Effector CD4-positive, alpha-beta T cell (primary cell): ENCODE data around the gene GPR63. TPM values are rescaled to one million over a fixed set of nuclear protein-coding genes. Genes with fewer than 3 reads are reported as not detected.
A peak's percentile ranks its signal among the peaks of the same experiment; 100 is the strongest.
"Not testable (repeated sequence)": the region's sequence is repeated elsewhere in the genome, so short reads cannot be mapped to it uniquely, and the experiment has no call there.

Source experiments
- DNase-seq: peaks from one replicate; pipeline ENCODE4 v3.0.0-alpha.2; 2020
- total RNA-seq: gene quantifications from one replicate; lab custom pipeline; 2026; lab: John Stamatoyannopoulos, UW

Gene GPR63, protein sequence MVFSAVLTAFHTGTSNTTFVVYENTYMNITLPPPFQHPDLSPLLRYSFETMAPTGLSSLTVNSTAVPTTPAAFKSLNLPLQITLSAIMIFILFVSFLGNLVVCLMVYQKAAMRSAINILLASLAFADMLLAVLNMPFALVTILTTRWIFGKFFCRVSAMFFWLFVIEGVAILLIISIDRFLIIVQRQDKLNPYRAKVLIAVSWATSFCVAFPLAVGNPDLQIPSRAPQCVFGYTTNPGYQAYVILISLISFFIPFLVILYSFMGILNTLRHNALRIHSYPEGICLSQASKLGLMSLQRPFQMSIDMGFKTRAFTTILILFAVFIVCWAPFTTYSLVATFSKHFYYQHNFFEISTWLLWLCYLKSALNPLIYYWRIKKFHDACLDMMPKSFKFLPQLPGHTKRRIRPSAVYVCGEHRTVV
- total RNA-seq: not detected

DNA sequence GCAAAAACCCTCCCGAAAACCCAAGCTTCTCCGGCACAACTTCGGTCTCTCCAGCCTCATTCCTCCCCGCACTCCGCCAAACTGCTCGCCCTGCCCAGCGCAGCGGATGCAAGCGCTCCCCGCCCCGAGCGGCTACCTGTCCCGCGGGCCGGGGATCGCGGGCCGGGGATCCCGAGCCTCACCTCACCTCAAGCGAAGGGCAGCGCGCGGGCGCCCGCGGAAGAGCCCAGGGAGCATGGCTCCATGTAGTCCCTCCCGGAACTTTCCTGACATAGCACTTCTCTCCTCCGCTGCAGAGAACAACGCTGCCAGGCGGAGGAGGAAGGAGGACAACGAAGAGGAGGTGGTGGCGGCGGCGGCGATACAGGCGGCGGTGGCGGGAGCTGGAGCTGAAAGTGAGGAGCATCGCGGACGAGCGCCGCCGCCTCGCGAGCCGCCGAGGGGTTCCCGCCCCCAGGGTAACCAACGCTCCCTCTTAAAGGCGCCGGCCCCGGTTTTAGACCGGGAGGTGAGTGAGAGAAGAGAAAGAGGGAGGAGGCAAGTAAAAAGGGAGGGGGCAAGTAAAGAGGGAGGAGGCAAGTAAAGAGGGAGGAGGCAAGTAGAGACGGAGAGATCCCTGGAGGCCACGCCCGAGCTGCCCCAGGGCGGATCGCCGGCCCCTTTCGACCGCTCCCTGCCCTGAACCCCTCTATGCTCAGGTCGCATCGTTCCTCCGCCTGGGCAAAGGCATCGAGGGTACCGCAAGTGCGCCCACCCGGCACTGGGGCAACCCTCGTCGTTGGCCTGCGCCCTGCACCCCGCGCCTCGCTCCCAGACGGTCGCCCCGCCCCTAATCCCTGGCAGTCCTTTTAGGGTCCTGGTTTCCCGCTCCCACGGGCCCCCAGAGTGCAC, at the start of gene GPR63:
Gene GPR63, minus strand, starts transcription at position 397 of the 891 bp plus-strand sequence. CDS start 37,746 bp downstream, outside the sequence.
- DNase-seq: peak; percentile 50

DNA sequence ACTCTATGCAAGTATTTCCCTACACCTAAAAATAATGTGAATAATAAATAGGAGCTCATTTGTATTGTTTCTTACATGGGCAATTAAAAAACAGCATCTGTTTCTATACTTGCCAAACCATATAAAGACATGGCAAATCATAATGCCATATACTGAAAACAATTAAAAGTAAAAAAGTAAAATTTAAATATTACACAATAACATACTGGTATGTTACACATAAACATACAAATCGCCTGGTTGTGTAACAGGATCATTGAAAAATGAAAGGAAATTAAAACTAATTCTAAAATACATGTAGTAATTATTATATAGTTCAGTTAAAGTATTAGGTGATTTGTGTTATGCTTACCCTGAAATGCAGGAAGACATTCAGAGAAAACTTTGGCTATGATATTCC, 49.2 kb upstream of the GPR63 start:
- DNase-seq: no peak

DNA sequence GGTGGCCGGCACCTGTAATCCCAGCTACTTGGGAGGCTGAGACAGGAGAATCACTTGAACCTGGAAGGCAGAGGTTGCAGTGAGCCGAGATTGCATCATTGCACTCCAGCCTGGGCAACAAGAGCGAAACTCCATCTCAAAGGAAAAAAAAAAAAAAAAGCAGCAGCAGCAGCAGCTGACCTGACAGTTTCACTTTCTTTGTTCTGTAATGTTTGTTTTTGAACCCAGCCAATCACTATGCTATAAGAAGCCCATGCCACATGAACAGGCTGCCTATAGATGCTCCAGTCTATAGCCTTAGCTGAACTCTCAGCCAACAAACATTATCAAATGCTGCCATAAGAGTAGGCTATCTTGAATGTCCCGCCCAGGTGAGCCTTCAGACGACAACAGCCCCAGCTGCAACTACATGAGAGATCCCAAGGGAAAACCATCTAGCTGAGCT, 47.9 kb upstream of the GPR63 start:
- not testable (repeated sequence) for DNase-seq

DNA sequence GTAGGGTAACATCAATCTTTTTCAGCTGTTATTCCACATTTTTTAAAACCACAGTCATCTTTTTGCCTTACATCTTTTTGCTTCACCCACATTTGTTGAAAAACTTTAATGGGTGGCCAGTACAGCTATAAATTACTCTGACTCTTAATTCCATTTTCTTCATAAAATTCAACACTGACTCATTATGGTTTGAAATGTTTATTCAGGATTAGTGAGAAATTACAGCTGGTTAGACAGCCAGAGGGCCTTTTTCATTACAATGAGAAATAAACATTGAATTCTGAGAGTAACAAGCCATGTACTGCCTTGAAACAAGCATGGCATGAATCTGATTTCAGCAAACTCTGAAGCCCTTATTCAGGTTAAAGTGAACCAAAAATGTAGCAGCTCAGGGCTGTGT, 40.9 kb upstream of the GPR63 start:
- DNase-seq: no peak

DNA sequence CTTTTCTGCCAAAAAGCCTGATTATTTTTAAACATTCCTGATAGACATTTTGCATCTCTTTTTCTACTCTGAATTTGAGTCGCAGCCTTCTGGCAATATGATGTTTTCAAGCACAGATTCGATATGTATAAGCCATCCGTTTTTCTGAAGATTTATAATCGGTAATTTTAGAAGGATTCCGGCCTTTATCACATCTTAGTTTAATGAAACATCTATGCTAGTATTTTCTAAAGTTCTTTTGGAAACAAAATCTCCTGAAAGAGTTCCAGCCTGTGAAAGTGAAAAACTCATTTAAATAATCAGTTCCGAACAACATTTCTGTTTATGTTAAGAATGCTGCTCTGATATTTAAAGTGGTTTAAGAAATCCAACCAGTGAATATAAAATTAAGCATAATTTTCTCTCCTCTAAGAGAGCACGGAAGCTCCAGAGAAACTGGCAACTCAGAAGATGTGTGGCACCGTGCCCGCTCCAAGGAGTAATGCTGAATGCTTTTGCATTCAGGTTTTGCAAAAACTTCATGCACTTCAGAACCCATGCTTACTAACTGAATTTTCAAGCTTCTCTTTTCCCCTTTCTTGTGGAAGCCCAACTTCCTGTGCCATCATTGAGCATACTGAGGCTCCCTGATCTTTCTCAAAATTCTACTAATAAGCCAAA, 39.7 kb upstream of the GPR63 start:
- DNase-seq: no peak

DNA sequence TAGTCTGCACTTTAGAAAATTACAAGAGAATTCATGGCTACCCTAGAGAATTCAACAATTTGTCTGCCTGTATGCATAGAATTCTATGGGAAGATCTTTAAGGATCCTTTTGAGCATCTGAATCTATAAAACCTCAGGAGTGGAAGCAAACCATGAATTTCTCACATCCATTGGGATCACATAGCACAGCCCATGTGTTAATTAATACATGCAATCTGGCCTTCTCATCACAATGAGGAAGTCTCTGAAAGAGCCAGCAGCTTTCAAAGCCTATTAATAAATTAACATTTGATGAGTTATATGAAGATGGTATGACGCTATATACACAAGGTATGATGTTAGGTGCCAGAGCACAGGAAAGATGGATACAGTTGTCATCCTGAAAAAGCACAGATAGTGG, 35.7 kb upstream of the GPR63 start:
- no peak for DNase-seq

DNA sequence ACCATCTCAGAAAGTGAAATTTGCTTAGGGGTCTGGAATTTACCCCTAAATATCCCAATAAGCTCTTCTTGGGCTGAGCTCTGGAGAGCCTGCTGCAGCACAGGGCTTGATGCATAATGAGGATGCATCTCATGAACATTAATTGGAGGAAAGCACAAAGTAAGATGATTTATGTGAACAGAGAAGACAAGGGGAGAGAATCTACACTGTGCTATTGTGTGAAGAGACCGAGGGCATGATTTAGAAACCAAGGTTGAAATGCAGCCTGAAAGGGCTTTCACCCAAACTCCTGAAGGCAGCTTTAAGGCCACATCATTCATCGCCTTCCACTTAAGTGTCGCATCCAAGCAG, 27.8 kb upstream of the GPR63 start:
- no peak for DNase-seq

DNA sequence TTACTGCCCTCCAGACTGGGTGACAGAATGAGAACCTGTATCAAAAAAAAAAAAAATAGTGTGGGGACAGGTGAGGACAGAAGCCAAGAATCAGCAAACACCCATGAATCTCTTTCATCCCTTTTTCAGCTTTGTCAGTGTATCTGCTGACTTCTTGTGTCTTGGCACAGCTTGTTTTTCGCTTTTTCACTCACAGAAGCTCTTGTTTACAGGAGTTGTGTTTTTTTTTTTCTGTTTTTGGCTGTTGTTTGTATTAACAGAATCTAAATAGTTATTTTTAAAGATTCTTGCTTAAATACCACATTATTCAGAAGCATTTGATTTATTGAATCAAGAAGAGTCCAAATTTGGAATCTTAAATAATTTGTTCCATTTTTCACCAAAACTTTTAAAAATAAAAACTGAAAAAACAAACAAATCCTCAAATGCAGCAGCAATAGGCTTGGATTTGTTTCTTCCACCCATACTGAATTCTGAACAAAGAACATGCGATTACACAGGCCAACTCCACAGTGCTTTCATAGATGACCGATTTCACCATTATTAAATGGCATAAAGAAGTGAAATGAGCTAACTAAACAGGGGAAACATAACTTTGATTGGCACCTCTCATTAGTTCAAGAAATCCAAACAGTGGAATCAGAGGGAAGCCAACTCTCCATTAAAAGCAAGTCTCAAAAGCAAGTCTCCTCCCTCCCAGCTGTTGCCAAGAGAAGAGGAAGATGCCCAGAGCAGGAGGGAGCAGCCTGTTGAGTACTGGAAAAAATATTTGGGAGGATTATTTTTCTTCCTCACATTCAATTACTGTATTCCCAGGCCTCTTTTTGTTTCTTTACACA, 27.2 kb upstream of the GPR63 start:
- DNase-seq: no peak

DNA sequence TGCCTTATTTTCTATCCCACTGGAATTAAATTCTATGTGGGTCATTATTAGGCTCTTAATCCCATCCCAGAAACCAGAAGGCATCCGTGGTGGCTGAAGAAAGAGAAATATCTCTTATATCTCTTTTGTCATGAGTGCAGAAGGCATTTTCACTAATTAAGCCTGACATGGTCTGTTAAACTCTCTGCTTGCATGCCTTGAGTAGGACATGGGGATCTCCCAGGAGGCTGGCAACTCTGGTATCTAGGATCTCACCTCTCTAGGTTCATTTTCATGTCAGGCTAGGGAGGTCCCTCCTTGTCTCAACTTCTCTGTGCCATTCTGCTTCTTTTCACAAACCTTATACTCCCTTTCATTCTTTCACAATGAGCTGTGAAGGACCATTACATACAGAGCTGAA, 25.3 kb upstream of the GPR63 start:
- DNase-seq: no peak

DNA sequence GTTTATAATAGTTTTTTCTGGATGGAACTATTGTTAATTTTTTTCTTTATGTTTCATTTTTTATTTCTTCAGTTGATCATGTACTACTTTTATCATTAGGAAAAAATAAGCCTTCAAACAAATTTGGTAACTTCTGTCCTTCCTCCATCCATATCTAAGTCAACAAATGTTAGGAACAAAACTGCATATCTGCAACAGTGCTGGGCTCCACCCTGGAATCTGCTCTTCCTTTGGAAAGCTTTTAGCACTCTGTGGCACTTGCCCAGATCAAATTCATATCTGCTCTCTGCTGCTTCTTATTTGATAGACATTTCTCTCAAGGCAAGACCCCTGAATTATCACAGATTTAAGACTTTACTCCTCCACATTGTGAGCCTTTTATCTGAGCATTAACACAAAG, 24.3 kb upstream of the GPR63 start:
- DNase-seq: no peak

DNA sequence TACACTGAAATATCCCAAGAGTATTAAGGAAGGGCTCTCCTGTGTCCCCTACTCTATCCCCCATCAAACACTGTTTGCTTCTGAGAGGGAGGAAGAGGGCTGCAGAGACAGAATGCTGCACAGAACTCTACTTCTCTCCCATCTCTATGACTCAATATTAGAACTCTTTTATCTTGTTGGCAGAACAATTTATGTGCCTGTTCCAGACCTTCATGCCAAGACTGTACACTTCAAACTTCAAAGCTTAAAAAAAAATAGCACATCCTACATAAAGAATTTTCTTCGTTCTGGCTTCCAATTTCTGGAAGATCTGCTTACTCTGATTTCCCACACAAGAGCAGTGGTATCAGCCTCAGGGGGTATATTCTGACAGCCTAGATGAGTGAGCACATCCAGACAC, 19.6 kb upstream of the GPR63 start:
- no peak for DNase-seq

DNA sequence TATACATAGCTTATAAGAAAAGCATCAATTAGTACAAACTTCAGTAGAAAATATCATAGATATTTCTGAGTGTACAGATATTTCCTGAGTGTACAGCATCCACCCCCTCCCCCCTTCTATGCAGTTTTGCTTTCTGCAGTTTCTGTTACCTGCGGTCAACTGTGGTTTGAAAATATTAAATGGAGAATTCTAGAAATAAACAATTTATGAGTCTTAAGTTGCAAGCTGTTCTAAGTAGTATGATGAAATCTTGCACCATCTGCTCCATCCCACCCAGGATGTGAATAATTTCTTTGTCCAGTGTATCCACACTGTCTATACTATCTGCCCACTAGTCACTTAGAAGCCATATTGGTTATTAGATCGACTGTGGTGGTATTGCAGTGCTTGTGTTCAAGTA, 15.8 kb upstream of the GPR63 start:
- DNase-seq: no peak

DNA sequence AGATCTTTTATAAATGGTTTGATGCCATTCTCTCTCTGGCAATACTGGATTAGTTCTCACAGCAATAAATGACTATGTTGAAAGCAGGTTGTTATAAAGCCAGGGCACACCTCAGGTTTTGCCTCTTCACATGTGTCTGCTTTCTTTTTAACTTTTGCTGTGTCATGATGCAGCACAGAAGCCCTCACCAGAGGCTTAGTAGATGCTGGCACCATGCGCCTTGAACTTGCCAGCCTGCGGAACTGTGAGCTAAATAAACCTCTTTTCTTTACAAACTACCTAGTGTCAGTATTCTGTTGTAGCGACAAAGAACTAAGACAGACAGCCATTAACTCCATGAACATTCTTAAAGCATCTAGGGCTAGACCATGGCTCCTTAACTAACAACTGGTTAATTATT, 15.3 kb upstream of the GPR63 start:
- no peak for DNase-seq

DNA sequence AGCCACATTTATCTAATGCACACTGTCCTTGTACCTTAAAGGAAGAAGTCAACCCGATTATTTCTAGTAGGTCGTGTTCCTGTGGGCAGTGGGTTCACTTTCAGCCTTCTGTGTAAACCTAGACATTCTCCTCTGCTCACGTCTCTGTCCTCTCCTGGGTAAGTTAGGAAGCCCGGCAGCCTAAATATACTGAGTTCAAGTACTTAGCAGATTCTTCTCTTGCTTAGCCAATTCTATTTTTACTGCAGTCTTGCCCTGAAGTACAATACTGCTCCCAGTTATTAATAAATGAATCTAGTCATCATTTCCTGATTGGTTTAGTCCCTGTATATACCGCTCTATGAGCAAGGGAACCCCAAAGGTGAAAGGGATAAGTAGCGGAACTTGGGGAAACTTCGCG, 14.6 kb upstream of the GPR63 start:
- no peak for DNase-seq

DNA sequence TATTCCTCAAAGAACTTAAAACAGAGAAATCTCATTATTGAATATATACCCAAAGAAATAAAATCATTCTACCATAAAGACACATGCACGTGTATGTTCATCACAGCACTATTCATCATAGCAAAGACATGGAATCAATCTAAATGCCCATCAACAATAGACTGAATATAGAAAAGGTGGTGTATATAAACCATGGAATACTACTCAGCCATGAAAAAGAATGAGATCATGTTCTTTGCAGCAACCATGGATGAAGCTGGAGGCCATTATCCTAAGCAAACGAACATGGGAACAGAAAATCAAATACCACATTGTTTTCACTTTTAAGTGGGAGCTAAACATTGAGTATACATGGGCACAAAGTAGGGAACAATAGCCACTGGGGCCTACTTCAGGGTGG, 12.3 kb upstream of the GPR63 start:
- no peak for DNase-seq

DNA sequence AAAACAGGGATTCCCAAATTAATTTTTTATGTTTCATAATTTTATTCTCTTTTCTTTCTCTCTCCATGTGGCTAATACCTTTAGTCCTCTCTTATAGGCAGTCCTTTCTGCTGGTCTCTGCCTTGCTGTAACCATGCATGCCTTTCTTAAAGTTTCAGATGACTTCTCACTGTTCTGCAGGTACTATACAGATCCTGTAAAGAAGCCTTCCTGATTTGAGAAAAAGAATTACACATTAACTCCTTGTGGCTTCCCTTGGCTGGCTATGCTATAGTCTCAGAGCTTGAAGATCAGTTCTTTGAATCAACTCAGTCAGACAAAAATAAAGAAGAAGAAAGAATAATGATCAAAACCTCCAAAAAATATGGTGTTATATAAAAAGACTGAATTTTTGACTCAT, 7.3 kb upstream of the GPR63 start:
- no peak for DNase-seq

DNA sequence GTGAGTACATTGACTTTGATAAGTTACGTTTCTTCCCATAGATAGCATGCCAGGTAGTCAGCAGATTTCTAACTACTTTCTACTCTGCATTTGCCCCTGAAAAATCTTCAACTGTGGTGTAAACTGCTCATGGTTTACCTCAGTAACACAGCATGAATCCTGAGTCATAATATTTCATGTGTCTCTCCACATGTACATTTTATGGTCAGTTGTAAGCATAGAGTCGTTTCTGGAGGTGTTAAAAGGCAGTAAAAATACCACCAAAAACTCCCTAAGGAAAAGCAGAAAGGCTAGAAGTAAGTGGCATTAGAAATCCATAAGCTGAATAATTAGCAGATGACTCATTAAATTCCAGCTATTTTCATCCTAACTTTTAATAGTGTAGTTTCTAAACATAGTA, 4.1 kb upstream of the GPR63 start:
- no peak for DNase-seq

DNA sequence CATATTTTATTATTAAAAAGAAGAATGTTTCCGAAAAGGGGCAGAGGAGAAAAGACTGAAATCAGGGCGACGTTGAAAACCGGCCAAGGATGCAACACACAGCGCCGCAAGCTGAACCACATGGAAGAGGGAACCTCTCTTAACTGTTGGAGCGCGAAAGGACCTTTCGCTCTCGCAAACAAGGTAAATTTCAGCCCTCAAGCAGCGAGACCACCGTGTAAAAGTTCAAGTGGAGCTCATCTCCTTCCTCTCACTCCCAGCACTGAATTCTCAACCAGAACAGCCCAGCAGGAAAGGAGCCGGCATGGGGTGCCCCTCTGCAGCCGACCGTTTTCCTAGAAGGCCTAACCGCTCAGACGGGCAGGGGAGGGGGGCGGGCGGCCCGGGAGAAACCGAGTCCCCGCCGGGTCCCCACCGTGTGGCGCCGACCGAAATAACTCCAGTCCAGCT, 621 bp downstream of the GPR63 start:
- no peak for DNase-seq

DNA sequence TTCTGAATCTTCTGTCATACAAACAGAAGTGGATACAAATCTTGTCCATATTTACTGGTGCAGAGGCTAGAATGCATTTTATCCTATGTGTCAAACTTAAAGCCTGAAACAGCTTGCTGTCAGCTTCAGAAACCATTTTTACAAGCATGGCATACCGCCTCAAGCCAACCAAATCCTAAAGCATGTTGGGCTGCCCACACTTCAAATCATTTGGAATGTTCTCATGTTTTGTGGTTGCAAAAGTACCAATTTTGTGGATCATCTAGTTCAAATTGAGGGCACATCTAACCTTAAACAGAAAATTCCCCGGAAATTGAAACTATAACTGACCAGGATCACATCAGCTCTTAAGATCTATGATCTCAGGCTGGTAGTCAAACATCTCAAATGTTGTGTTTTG, 3.2 kb downstream of the GPR63 start:
- DNase-seq: no peak

DNA sequence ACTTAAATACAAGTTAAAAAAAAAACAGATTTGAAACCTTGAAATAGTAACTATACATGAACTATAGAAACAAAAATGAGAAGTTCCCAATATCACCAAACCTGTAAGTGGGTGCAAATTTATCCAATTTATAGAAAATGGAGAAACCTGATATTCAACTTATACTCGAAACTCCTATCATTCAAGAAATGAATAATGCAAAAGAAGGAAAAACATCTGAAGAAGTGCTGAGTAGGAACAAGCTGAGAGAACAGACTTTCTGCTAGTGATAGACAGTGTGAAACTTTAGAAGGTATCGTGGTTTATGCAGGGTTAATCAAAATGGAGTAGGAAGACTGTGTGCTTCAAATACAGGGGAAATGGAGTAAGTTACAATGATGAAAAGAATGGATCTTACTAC, 4.5 kb downstream of the GPR63 start:
- DNase-seq: no peak

DNA sequence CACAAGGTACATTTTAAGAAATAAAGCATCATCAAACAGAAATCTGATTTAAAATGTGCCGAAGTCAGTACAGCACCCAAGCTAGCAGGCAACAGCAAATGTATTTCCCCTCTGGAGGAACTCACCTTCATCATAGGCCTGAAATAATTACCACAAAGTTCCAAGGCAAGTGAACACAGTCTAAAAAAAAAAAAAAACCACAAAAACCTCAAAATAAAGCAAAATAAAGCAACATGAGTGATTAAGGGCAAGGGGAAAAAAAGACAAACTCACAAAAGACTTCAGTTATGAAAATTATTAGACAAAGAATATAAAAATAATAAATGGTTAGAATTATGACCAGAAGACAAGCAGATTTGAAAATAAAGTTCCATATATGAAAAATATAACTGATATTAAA, 10.4 kb downstream of the GPR63 start:
- DNase-seq: no peak

DNA sequence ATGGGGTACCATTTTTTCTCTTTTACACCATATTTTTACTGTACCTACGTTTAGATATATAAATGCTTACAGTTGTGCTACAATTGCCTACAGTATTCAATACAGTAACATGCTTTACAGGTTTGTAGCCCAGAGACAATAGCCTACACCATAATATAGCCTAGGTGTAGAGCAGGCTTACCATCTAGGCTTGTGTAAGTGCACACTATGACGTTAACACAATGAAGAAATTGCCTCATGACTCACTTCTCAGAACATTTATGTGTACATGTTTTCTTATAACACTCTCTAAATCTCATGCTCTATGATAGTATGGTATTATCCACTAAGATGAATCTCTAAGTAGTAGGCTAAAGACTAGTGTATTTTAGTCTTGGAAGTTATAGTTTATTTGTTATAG, 13.5 kb downstream of the GPR63 start:
- no peak for DNase-seq

DNA sequence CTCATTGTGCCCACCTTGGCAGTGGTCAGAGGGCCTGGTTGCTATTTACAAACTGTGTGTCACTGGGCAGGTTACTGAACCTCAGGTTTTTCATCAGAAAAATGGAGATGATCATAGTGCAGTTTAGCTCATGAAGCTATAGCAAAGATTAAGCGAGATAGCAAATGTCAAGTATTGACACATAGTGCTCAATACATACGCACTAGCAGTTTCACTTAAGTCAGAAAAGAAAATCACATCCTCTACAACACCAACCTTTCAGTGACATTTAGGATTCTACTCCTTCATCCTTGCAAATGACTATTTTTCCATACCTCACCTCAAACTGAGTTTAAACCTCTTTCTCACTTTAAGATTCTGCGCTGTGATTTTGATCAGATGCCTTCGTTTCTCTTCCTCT, 16.2 kb downstream of the GPR63 start:
- no peak for DNase-seq
